ENCODE data around the gene KIF5A. TPM values are rescaled to one million over a fixed set of nuclear protein-coding genes. Genes with fewer than 3 reads are reported as not detected.

KIF5A gene
- total and polyA plus RNA-seq, 2 of the 4 experiments (the other 2 are of a cell fraction): 0.15 to 0.18 TPM

- no TSS peak for BruUV-seq (replicated peaks)
- ChIA-PET CTCF (no interaction called here), POLR2A (ENCODE audit: unreplicated experiment) (no interaction called here)
- Histone ChIP-seq H3K9me3 (ENCODE audit: control insufficient read depth, insufficient read depth, low read length) (no peaks in the 10 kb centered on the region), H3K36me3 (ENCODE audit: control insufficient read depth, insufficient read depth, low read length) (peaks cover 48% of the 10 kb centered on the region), H3K23ac (ENCODE audit: low read depth, low read length) (0 out of 2 replicates have a peak overlapping the region, but pooled peaks have one; percentile 39), H3K9me1 (ENCODE audit: insufficient read depth, low read length) (peaks cover 14% of the 10 kb centered on the region), H3K4me3 (ENCODE audit: insufficient read depth, low read depth, low read length) (no peak overlapping the region), H2BK120ac (ENCODE audit: low read depth, low read length) (no peak overlapping the region), H3K18ac (ENCODE audit: low read depth, low read length) (no peak overlapping the region), H4K20me1 (ENCODE audit: insufficient read depth, low read length) (peaks cover 29% of the 10 kb centered on the region), H2AK9ac (replicated peaks; ENCODE audit: low read depth, low read length, poor library complexity) (peak overlapping the region; percentile 15), H2AFZ (replicated peaks; ENCODE audit: low read length, poor library complexity) (no peak overlapping the region), H3K56ac (ENCODE audit: extremely low read depth, insufficient read depth, low read length) (no peak overlapping the region), H3K79me1 (ENCODE audit: low read depth in 1 of 2, low read length in 2 of 2) (peaks cover 14 to 60% of the 10 kb centered on the region in 2 experiments), H3K4me1 (ENCODE audit: control insufficient read depth, insufficient read depth, low read length) (peaks cover 22% of the 10 kb centered on the region), H4K8ac (ENCODE audit: low read depth in 2 of 2, low read length in 2 of 2) (no peak overlapping the region), H2BK15ac (ENCODE audit: low read depth, low read length) (no peak overlapping the region), H3K4ac (ENCODE audit: low read depth, low read length) (peak overlapping the region; percentile 91; the same call in 1 of the 2 replicates), H3K14ac (replicated peaks; ENCODE audit: low read depth, low read length) (no peak overlapping the region), H3K27me3 (ENCODE audit: control insufficient read depth, insufficient read depth, low read length) (no peaks in the 10 kb centered on the region), H2BK5ac (ENCODE audit: low read depth, low read length, poor library complexity, severe bottlenecking) (no peak overlapping the region), H3K4me2 (ENCODE audit: low read depth, low read length) (peak overlapping the region; percentile 59; the same call in 1 of the 2 replicates), H4K91ac (ENCODE audit: insufficient read depth, low read depth, low read length) (no peak overlapping the region), H4K5ac (ENCODE audit: low read depth, low read length) (no peak overlapping the region), H2AK5ac (ENCODE audit: low read depth, low read length) (peak overlapping the region; percentile 81; the same call in 1 of the 2 replicates), H2BK20ac (ENCODE audit: low read depth, low read length) (no peak overlapping the region), H3K27ac (ENCODE audit: insufficient read depth, low read length) (peak overlapping the region; percentile 12; the same call in 1 of the 2 replicates), H3K9ac (ENCODE audit: low read depth, low read length) (peak overlapping the region; percentile 11; the same call in 1 of the 2 replicates)
- WGBS, 2 experiments (ENCODE audit: extremely low coverage in 2 of 2, insufficient read length in 1 of 2): 80% methylated on average over 1 of the region's 11 CpGs; no CpG with 5 or more reads in 1 of the 2 experiments
- ATAC-seq (ENCODE audit: low read depth) (no peak), DNase-seq (no peak)
- dilution Hi-C loops (cut with HindIII; ENCODE audit: low sequenced_read_pairs, unreplicated experiment) (no loop called here), in situ Hi-C loops (cut with MboI; ENCODE audit: low sequenced_read_pairs) (no loop called here), intact Hi-C loops (cut with micrococcal nuclease) (no loop called here)
- TF ChIP-seq MXI1 (IDR thresholded peaks at IDR 0.05; ENCODE audit: borderline replicate concordance, low read depth, low read length): no peak
- no peak for TF ChIP-seq CHD1 (IDR thresholded peaks at IDR 0.05; ENCODE audit: low read depth, low read length)
- TF ChIP-seq RAD21 (IDR thresholded peaks at IDR 0.05; ENCODE audit: low read length): no peak
- TF ChIP-seq CEBPB (IDR thresholded peaks at IDR 0.05; ENCODE audit: low read depth, low read length): no peak
- TF ChIP-seq, protein P1, sequence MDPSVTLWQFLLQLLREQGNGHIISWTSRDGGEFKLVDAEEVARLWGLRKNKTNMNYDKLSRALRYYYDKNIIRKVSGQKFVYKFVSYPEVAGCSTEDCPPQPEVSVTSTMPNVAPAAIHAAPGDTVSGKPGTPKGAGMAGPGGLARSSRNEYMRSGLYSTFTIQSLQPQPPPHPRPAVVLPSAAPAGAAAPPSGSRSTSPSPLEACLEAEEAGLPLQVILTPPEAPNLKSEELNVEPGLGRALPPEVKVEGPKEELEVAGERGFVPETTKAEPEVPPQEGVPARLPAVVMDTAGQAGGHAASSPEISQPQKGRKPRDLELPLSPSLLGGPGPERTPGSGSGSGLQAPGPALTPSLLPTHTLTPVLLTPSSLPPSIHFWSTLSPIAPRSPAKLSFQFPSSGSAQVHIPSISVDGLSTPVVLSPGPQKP (IDR thresholded peaks at IDR 0.05; ENCODE audit: borderline replicate concordance, low read depth, low read length): no peak
- no peak for TF ChIP-seq CTCF (conservative IDR thresholded peaks at IDR 0.05; ENCODE audit: low read depth, low read length)
- no peak for TF ChIP-seq RFX5 (IDR thresholded peaks at IDR 0.05; ENCODE audit: low read depth, low read length)
- no peak for TF ChIP-seq FOS (IDR thresholded peaks at IDR 0.05; ENCODE audit: low read depth, low read length)
- no peak for TF ChIP-seq NFE2L2 (IDR thresholded peaks at IDR 0.05; ENCODE audit: low read depth, low read length)
- no peak for TF ChIP-seq POLR2A (IDR thresholded peaks at IDR 0.05; ENCODE audit: low read depth, low read length)
- no peak for TF ChIP-seq BHLHE40 (IDR thresholded peaks at IDR 0.05; ENCODE audit: low read depth, low read length)
- TF ChIP-seq MAFK (IDR thresholded peaks at IDR 0.05; ENCODE audit: low read depth, low read length): no peak
- TF ChIP-seq, protein P2, sequence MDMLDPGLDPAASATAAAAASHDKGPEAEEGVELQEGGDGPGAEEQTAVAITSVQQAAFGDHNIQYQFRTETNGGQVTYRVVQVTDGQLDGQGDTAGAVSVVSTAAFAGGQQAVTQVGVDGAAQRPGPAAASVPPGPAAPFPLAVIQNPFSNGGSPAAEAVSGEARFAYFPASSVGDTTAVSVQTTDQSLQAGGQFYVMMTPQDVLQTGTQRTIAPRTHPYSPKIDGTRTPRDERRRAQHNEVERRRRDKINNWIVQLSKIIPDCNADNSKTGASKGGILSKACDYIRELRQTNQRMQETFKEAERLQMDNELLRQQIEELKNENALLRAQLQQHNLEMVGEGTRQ (IDR thresholded peaks at IDR 0.05; ENCODE audit: low read depth, low read length): no peak
- no peak for TF ChIP-seq SMC3 (IDR thresholded peaks at IDR 0.05; ENCODE audit: low read depth, low read length)
Measured at GRCh38 chr12:57524814-57525614, 24.8 kb upstream of the KIF5A start.
